ENCODE measurements around the gene CYP2E1.

GRCh38 chr10:133488354-133488753 lies 38.8 kb upstream of the CYP2E1 start:
- no peak for TF ChIP-seq CTCF (IDR thresholded peaks at IDR 0.05; ENCODE audit: borderline replicate concordance, extremely low read depth, low read length, poor library complexity, severe bottlenecking)
- TF ChIP-seq EZH2 (IDR thresholded peaks at IDR 0.05; ENCODE audit: borderline replicate concordance, low read depth, low read length, severe bottlenecking), result no peak
